Upper lobe of left lung (tissue), 4 donors: Measurements from ENCODE around the gene KLC1.

Experiments used
- CTCF ChIP-seq, 6 experiments: fragments of 450-650 bp in 4 of 6; fragments of 200-600 bp in 2 of 6; sonication (generic) in 2 of 6; IDR thresholded peaks; one replicate each; pipeline ENCODE4 v1.5.1; 2016 to 2019; ENCODE audit warnings: antibody characterized with exemption in 6 of 6
- POLR2A ChIP-seq, 4 donors: fragments of 450-650 bp; IDR thresholded peaks; one replicate each; pipeline ENCODE4 v1.5.1; 2016 to 2017; ENCODE audit warnings: antibody characterized with exemption in 4 of 4, mild to moderate bottlenecking in 2 of 4

- TF ChIP-seq CTCF (IDR thresholded peaks at IDR 0.05) (no peak), POLR2A (IDR thresholded peaks at IDR 0.05) (no peak)
Measured at GRCh38 chr14:103700753-103701490, 71.9 kb downstream of the KLC1 start.
